ENCODE measurements around the gene GLG1.
"Not testable (repeated sequence)": the region's sequence is repeated elsewhere in the genome, so short reads cannot be mapped to it uniquely, and the experiment has no call there.

The GLG1 gene

DNA sequence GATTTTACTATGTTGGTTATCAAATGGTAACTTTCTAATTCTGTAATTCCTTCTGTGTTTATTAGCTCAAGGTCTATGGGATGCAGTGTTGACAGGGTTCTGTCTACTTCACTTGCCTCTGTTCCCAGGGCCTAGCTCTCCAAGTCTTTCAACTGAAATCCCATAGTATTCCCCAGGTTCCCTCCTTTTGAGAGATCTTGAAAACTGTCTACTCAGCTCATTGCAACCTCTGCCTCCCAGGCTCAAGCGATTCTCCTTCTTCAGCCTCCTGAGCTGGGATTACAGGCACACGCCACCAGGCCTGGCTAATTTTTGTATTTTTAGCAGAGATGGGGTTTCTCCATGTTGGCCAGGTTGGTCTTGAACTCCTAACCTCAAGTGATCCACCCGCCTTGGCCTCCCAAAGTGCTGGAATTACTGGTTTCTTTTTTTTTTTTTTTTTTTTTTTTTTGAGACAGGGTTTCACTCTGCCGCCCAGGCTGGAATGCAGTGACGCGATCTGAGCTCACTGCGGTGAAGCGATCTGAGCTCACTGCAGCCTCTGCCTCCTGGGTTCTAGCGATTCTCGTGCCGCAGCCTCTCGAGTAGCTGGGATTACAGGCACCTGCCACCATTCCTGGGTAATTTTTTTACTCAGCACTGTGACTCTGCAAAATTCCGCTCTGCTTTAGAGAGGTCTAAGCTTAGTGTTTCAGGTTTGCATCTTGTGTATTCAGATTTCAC, 163.1 kb downstream of the GLG1 start:
- not testable (repeated sequence) for DNase-seq (ENCODE audit: low spot score)

DNA sequence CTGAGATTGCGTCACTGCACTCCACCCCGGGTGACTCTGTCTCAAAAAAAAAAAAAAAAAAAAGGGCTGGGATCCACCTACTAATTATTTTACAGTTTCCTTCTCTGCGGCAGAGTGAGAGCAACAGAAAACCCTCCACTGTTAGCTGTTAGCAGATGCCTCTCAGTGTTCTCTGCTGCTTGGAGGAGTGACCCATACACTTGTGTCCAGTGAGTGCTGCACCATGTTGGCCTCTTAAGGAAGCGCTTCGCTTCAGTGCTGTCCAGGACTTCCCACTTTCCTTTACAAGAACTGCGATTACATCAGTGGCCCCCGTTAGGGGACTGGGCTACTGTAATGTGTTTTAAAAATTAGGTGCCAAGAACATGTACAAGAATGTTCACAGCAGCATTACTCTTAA, 167.2 kb downstream of the GLG1 start:
- no peak for DNase-seq (ENCODE audit: low spot score)

DNA sequence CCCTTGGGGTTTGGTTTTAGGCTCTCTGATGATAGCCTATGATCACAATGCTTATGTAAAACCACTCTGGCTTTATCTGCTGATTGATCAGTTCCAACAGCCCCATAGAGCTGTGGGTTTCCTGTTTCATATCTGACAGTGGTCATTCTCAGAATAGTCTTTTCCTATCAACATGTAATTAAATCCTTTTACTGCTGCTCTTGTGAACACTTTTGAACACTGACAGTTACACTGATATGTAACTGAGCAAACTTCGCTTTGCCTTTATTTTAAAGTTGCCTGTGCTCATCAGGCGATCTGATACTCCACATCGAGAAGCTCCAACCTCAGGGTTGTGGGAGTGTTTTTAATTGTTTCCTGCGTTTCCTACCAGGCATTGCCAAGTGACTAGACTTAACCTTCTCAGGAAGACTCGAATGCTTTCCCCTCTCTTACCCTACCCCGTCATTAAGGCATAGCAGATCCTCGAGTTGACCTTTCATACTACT, 168.4 kb downstream of the GLG1 start:
- no peak for DNase-seq (ENCODE audit: low spot score)

DNA sequence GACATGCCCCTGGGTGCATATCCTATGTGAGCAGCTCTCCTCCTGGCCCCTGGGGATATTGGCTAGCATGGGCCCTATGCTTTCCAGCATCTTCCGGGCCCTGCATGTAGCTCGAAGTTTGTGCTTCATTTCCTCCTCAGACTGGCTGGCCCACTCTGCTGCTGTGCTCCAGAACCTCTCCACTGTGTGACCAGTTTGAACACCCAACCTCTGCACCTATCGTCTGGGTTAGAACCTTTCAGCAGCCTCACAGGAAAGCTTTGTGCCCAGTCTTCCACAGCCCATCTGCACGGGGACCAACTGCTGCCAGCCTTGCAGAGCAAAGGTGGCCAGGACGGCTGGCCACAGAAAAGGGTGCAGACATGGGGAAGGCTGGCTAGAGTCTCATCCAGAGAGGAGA, 175.4 kb downstream of the GLG1 start:
- no peak for DNase-seq (ENCODE audit: low spot score)

DNA sequence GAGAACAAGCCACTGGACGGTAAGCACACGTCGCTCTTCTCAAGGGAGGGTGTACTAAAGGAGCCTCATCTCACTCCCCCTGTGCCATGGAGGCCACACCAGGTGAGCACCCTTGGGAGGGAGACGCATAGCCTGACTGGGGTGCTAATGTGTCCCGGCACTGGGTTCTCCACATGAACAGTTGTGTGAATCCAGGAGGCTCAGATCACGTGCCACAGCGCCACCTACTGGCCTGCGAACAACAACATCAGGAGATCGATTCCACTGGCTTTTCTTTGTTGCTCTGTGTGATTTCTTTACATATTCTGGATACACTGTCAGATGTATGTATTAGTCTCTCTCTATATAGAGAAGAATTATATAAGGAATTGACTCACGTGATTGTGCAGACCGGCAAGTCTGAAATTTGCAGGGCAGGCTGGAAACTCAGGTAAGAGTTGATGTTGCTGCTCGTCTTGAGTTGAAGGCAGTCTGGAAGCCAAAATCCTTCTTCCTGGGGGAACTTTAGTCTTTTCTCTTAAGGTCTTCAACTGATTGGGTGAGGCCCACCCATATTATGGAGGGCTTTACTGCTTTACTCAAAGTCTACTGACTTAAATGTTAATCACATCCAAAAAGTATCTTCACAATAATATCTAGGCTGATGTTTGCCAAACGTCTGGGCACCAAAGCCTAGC, 176.7 kb downstream of the GLG1 start:
- peak; percentile 48 for DNase-seq (ENCODE audit: low spot score)

DNA sequence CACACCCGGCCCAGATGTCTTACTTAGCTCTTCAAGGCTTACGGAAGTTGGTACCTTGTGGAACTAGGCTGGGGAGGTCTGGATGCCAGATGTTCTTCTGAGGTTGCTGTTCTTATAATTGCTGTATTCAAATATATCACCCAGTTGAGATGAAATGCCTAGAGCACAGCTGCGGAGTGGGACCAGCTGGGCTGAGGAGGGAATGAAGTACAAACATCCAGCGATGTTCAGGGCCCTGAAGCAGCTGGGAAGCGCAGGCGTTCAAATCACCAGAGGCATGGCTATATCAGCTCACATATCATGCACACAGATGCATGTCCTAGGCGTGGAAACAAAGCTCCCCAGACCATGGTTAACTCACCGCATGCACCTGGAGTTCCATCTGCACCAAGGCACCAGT, 178.4 kb downstream of the GLG1 start:
- not testable (repeated sequence) for DNase-seq (ENCODE audit: low spot score)

DNA sequence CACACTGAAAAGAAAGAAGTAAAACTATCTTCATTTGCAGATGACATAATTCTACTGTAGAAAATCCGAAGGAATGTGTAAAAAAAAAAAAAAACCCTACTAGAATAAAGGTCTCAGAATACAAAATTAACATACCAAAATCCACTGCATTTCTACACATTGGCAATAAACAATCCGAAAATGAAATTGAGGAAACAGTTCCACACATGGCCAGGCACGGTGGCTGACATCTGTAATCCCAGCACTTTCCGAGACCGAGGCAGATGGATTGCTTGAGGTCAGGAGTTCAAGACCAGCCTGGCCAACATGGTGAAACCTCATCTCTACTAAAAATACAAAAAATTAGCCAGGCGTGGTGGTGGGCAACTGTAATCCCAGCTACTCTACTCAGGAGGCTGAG, 181.2 kb downstream of the GLG1 start:
- DNase-seq (ENCODE audit: low spot score): not testable (repeated sequence)

DNA sequence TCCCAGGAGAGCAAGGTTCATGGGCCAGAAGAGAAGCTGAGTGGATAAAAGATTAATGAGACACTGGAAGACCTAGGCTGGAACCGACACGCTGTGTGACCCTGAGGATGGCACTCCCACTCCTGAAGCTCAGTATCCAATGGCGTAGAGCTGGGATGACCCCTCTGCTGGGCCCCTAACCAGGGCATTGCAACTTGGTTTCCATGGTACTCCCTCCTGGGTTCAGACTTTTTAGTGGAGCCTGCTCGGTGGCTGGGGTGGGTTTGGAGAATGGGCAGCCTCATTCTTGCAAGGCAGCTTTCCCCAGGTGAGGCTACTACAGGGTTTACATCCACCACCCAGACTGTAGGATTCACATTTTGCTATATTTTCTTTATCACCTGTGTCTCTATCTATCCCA, 183.2 kb downstream of the GLG1 start:
- DNase-seq (ENCODE audit: low spot score): not testable (repeated sequence)

DNA sequence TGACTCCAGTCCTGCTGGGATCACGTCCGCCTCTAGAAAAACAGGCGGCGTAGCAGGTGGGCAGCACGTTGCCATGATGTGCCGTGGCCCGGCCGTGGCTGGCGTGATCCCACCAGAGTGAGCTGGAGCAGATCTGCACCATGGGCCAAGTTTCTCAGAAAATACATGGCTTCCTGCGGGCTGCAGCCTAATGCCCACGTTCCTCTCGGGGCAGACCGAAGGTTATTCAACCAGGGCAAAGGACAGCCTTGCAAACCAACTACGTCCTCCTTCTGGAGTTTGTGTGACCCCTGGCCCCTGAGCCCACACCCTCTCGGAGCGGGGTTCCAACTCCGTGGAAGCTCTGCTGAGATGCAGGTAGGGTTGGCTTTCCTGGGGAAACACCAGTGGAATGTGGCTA, 184.8 kb downstream of the GLG1 start:
- DNase-seq (ENCODE audit: low spot score): not testable (repeated sequence)

DNA sequence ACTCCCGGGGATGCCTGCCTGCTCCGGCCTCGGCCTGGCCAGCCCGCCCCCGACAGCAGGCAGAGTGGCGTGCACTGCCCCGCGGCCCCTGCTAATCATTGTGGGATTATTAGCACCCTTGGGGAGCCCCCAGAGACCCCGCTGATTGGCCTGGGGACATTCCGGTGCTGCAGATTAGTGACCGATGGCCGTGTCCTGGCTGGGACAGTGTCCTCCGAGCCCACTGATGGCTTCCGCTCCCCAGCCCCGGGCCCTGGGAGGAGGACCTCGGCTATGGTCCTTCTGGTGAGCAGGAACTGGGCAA, 185.5 kb downstream of the GLG1 start:
- DNase-seq (ENCODE audit: low spot score): not testable (repeated sequence)

DNA sequence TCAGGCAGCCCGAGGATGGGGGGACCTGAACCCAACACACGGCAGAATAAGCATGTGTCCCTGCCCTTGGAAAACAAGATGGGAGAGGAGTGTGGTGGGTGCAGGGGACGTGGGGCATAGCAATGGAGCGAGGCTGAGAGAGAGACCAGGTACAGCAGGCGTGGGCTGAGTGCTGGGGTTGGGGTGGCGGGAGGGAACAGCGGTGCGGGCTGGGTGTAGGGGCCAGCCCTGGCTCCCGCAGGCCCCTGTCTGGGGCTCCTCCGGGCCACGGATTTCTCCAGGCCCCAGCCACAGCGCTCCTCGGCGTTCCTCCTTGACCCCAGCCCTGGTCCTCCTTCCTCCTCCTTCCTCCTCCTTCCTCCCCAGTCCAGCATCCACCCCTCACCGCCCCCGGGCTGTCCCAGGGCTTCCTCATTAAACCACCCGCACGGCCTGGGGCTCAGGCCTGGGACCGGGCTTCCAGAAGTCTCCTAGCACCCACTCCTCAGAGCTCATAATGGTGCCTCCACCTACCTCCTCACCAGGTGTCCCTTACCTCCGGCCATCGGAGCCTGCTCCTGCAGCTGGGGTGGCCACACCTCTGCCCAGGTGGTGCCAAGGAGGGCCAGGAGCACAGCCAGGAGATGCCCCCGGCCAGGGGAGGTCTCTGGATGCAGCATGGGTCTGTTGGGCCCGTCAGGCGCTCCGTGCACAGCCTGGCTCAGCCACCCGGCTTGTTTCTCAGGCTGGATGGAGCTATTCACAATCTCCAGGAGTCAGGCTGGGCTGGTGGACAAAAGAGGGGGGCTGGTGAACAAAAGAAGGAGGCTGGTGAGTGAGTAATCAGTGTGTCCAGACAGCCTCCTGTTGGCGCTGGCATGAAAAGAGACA, 186.1 kb downstream of the GLG1 start, which contains the start of gene CLEC18B:
Gene CLEC18B (minus strand): TSS at position 867 of the 870 bp plus-strand sequence. CDS start 208 bp downstream, at position 659.
- DNase-seq (ENCODE audit: low spot score): not testable (repeated sequence)

DNA sequence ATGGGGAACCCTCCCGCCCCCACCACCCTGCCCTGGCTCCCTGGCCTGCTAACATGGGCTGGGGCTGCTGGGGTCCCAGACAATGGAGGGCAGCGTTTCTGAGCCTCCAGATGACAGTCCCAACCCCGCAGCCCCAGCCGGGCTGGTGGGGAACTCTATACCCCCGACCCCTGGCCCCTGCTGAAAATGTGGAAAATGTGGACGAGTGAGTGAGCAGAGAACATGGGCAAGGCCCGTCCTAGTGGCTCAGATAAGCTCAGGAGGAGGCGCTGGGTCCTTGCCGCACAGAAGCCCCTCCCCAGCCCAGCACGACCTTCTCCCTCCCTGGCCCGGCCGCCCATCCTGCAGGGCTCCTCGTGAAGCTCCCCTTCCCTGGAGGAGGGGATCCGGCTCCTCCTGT, 187.1 kb downstream of the GLG1 start:
- DNase-seq (ENCODE audit: low spot score): not testable (repeated sequence)

DNA sequence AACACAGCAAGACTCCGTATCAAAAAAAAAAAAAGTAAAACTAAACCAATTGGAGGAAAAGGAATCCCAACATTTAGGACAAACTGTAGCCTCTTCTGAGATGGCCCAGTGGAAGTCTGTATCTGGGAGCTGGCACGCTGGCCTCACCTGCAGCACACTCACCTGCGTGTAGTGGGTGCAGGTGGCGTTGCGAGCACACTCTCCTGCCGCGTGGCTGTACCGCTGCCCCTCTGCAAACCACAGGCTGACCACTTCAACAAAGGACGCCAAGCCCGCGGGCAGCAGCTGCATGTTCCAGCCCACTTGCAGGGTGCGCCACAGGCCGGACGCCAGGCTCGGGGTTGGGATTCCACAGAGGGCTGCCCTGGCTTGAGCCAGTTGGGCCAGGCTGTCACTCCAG, 189.0 kb downstream of the GLG1 start:
- not testable (repeated sequence) for DNase-seq (ENCODE audit: low spot score)

DNA sequence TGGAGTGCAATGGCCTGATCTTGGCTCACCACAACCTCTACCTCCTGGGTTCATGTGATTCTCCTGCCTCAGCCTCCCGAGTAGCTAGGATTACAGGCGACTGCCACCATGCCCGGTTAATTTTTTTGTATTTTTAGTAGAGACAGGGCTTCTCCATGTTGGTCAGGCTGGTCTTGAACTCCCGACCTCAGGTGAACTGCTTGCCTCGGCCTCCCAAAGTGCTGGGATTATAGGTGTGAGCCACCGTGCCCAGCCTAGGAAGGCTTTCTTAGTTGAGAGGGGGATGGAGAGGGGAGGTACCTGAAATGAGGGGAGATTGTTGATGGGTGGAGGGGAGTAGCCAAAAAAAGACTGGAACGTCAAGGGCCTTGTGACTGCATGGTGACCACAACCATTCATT, 193.0 kb downstream of the GLG1 start:
- not testable (repeated sequence) for DNase-seq (ENCODE audit: low spot score)

DNA sequence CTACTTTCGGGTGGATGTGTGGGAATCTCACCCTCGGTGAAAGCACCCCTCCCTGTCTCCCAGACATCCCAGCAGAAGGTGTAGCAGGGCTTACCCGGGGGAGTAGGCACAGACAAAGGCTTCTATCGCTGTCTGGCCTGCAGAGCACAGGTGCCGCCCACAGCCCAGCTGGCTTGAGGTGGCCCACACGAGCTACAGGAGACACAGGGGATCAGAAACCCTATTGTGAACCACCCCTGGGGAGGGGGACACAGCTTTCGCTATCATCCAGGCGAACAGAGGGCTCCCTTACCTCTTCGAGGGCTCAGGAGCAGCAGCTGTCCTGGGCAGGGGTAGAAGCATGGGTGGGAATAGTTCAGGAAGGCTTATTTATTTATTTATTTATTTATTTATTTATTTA, 193.4 kb downstream of the GLG1 start:
- DNase-seq (ENCODE audit: low spot score): not testable (repeated sequence)

DNA sequence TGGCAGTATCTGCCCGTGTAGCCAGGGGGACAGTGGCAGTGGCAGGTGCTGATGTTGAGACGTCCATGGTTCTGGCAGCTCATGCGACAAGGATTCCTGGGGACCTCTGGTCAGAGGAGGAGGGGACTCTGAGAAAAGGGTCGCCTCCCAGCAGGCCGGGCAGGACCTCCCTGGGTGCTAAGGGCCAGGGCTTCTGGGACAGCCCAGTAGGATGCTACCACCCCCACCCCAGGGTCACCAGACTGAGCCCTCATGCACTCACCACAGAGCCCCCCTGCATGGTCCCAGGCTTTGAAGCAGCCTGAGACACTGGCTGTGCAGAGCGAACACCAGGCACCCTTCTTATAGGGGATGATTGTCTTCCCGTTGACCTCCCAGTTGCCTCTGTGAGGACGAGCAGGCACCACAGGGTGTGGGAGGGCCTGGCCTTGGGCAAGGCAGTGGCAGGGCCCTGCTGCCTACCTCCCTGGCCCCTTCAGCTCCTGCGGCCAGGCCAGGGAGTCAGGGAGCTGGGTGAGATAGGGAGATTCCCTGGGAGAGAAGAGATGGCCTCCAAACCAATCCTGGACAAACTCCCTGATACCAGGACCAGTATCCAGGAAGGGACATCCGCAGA, 194.0 kb downstream of the GLG1 start:
- not testable (repeated sequence) for DNase-seq (ENCODE audit: low spot score)

DNA sequence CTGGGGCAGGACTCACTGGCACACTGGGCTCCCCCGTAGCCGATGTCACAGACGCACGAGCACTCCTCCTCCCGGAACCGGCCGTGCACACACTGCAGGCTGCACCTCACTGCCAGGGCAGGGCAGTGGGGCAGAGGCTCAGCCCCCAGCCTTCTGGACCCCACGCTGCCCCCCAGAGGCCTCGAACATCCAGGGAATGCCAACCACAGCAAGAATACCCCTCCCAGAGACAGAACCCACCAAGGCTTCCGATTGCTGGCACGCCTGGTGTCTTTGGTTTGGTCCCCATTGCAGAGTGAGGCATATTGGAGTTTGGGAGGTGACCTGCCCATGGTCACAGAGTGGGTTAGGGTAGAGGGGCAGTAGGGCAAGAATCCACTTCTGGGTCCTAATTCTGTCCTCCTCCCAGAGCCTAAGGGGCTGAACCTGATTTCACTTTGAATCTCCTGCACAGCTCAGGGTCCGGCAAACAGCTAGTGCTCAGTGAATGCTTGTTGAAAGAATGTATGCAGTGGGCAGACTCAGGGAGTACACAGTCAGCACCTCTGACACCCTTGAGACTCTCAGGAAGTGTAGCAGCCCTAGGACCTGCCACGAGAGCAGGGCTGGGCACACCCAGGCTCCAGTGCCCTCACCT, 194.7 kb downstream of the GLG1 start:
- DNase-seq (ENCODE audit: low spot score): not testable (repeated sequence)

DNA sequence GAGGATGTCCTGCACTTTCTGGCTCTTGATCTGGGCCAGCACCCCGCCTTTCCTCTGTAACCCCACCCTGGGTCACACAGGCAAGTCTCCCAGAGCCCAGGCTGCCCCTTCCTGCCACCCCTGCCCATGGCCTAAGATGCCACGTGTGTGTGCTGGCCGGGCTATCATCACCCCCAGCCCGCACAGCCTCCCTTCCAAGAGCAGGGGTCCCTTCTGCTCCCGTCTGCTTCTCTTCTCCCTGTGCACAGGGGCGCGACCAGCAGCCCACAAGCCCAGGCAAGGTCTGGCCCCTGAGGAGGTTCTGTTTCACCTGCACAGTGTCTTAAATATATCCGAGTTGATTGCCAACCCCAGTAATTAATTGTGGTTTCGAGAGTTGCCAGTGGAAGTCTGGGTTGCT, 195.9 kb downstream of the GLG1 start:
- not testable (repeated sequence) for DNase-seq (ENCODE audit: low spot score)

DNA sequence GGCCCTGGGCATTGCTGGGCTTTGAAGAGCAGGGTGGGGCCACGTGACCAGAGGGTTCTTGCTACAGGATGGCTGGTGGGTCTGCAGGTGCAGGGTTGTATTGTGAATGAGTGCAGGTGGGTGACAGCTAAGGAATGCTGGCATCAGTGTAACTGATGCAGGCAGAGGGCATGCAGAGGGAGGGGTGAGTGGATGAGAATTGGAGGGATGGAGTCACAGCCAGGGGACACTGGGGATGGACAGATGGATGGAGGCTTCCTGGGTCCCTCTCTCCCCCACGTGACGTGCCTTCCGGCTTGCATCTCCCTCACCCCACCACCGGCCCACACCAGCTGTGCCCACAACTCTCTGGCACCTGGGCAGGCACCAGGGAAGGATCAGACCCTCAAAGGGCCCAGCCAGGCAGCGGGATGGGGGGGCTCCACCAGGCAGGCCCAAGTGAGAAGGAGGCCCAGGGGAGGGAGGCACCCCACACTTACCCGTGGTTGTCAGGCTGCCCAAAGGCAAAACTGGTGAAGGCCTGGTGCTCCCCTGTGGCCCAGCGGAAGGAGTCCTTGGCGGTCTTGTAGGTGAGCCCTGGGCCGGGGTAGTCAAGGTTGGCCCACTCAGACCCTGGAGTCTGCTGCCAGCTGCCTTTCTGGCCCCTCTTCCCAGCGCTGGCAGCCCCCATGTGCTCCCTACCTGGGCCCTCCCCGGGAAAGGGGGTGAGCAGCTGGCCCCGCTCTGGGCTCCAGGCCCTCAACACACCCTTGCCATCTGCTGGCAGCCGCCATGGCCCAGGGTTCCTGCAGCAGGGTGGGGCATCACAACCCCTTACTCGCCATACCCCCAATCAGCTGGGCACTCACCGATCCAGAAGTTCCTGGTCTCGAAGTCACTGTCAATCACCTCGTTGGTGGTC, 196.6 kb downstream of the GLG1 start:
- not testable (repeated sequence) for DNase-seq (ENCODE audit: low spot score)

DNA sequence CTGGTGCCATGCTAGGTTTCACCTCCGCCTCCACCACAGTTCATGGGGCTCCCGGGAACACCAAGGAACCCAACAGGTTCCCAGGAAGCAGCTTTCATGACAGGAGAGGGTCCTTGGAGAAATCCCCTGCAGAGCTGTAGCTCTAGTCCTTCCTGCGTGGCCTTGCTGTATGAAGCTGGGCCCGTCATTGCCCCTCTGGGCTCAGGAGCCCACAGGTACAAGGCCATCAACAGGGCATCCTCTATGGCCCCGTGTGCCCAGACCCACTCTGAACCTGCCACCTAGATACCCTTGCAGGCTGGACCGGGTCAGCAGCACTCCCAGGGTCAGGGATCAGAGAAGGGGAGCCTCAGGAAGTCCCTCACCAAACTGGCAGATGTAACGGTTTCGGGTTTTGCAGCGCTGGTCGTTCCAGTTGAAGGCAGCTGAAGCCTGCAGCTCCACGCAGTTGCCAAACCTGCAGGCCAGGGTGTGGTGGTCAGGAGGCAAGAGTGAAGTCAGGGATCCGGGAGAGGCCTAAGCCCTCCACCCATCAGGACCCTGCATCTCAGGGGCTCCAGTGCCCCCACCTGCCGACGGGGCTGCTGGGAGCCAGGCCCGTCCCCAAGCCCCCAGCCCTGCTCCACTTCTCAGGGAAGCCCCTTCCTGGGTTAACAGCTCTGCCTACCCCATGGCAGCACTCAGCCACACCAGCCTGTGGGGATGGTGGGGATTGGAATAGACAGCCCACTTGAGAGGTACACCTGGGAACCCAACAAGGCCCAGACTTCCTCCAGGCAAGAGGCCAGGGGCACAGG, 197.5 kb downstream of the GLG1 start:
- not testable (repeated sequence) for DNase-seq (ENCODE audit: low spot score)
